GM21528 (cell line): Measurements from ENCODE around the gene CLUH.
"Not testable (repeated sequence)": the region's sequence is repeated elsewhere in the genome, so short reads cannot be mapped to it uniquely, and the experiment has no call there.

Experiments used
- ATAC-seq: cut with Tn5 transposase; IDR thresholded peaks from one replicate; pipeline ENCODE4 v1.9.1; 2021; ENCODE audit warnings: mild to moderate bottlenecking, moderate library complexity; ENCODE audit not compliant: unreplicated experiment, low FRiP score

The CLUH gene

GRCh38 chr17:2689411-2690164, 22.0 kb downstream of the CLUH start:
- ATAC-seq: no peak

- ATAC-seq: no peak
Measured at GRCh38 chr17:2688351-2689342, 22.9 kb downstream of the CLUH start.

GRCh38 chr17:2687074-2687418, 24.5 kb downstream of the CLUH start:
- ATAC-seq: no peak

GRCh38 chr17:2685696-2686095, 25.9 kb downstream of the CLUH start:
- ATAC-seq: no peak

- no peak for ATAC-seq
Measured at GRCh38 chr17:2684549-2684948, 27.0 kb downstream of the CLUH start.

- ATAC-seq: no peak
Measured at GRCh38 chr17:2683912-2684311, 27.7 kb downstream of the CLUH start.

GRCh38 chr17:2682176-2682938, 29.2 kb downstream of the CLUH start:
- ATAC-seq: no peak

- ATAC-seq: no peak
Measured at GRCh38 chr17:2681650-2682049, 29.9 kb downstream of the CLUH start.

- no peak for ATAC-seq
Measured at GRCh38 chr17:2680961-2681360, 30.6 kb downstream of the CLUH start.

- ATAC-seq: not testable (repeated sequence)
Measured at GRCh38 chr17:2679247-2679646, 32.3 kb downstream of the CLUH start.

- no peak for ATAC-seq
Measured at GRCh38 chr17:2672026-2672425, 39.5 kb downstream of the CLUH start.

- ATAC-seq: not testable (repeated sequence)
Measured at GRCh38 chr17:2660410-2660809, 51.2 kb downstream of the CLUH start.

GRCh38 chr17:2659337-2659736, 52.2 kb downstream of the CLUH start:
- not testable (repeated sequence) for ATAC-seq

- ATAC-seq: no peak
Measured at GRCh38 chr17:2656283-2656682, 55.3 kb downstream of the CLUH start.

GRCh38 chr17:2655546-2655945, 56.0 kb downstream of the CLUH start:
- no peak for ATAC-seq

GRCh38 chr17:2652911-2653310, 58.7 kb downstream of the CLUH start:
- not testable (repeated sequence) for ATAC-seq

- ATAC-seq: no peak
Measured at GRCh38 chr17:2649191-2649590, 62.4 kb downstream of the CLUH start.

- no peak for ATAC-seq
Measured at GRCh38 chr17:2647957-2648356, 63.6 kb downstream of the CLUH start.

GRCh38 chr17:2644971-2645370, 66.6 kb downstream of the CLUH start:
- no peak for ATAC-seq
